OCI-LY3 (cell line): ENCODE data around the gene PDGFA.

Source experiments
- CTCF ChIP-seq: fragments of 200-600, 300-600 bp; sonication (generic); IDR thresholded peaks from 2 replicates; pipeline ENCODE4 v1.5.1; 2014; ENCODE audit warnings: antibody characterized with exemption, low read length, low read depth
- EZH2phosphoT487 ChIP-seq: fragments of 200-600 bp; shearing (Covaris generic); IDR thresholded peaks from 2 replicates; pipeline ENCODE4 v1.6.1; 2018; ENCODE audit warnings: antibody characterized with exemption, mixed run types, low read depth

DNA sequence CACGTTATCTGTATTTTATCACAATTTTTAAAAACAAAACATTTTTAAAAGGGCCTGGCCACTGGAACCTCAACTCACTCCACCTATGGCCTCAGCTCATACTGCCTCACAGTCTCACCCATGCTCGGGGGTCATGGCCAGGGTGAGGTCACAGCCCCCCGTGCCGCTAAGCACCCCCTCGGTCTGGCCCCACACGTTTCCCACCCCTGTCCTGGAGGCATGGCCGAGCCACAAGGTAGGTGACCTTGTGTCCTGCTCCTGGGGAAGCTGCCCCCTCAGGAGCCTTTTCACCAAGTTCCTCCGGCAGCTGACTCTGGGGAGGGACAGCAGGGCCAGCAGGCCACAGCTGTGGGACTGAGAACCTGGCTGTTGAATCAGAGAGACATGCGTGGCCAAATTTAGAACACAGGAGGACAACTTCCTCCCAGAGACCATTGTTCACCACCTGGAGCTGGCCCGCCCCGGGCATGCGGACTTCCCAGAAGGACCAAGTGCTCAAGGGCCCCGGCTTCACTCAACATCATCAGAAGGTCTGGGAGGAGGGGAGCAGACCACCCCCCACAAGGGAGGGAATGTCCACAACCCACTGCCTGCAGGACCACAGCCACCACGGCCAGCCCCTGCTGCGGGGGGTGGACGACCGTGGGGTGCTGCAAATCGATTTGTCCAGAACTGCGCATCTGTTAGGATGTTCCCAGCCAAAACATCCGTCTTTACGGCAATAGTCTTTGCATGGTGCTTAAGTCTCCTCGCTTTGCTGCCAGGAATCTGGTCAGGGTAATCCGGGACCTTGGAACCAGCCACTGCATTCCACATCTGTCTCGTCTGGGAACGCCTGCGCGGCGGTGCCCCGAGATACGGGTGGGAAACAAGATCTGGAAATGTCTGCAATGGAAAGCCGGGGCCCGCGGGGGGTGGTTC lies 48.6 kb upstream of the PDGFA start:
- TF ChIP-seq CTCF, result no peak
- TF ChIP-seq EZH2phosphoT487, result no peak
